ENCODE measurements around the gene ADNP. TPM values are rescaled to one million over a fixed set of nuclear protein-coding genes. Genes with fewer than 3 reads are reported as not detected.

Gene ADNP
- total and polyA plus RNA-seq, 2 experiments from 2014 or later, result 95.0 to 106 TPM

- Histone ChIP-seq H4K20me1 (replicated peaks; ENCODE audit: insufficient read depth) (peaks cover 94% of the 10 kb centered on the region), H2AFZ (no peak overlapping the region), H3K4me2 (no peak overlapping the region), H3K27me3 (ENCODE audit: insufficient read depth) (no peaks in the 10 kb centered on the region), H3K36me3 (ENCODE audit: insufficient read depth) (peaks cover 13% of the 10 kb centered on the region; the same call in 1 of the 2 replicates), H3K4me3 (no peak overlapping the region), H3K79me2 (replicated peaks; ENCODE audit: insufficient read depth) (peaks cover 100% of the 10 kb centered on the region), H3K9me2 (ENCODE audit: insufficient read depth) (no peaks in the 10 kb centered on the region), H3K27ac (ENCODE audit: low read depth) (peak overlapping the region; percentile 72; the same call in 1 of the 2 replicates), H3K4me1 (ENCODE audit: insufficient read depth) (peaks cover 50% of the 10 kb centered on the region), H3F3A (replicated peaks; ENCODE audit: low read depth) (0 out of 2 replicates have a peak, but pooled peaks cover 4% of the 10 kb centered on the region)
- no peaks in the 10 kb centered on the region for H3K9me3 Mint-ChIP-seq
- no peak overlapping the region for H3K4me3 Mint-ChIP-seq
- H3K27me3 Mint-ChIP-seq (ENCODE audit: insufficient read depth, low read depth, poor library complexity), result peaks cover 2% of the 10 kb centered on the region
- no peak overlapping the region for H3K27ac Mint-ChIP-seq
- TF ChIP-seq ZNF462 (CRISPR knock-in tag; IDR thresholded peaks at IDR 0.05) (no peak), ZNF114 (CRISPR knock-in tag; IDR thresholded peaks at IDR 0.05) (no peak), JUNB (IDR thresholded peaks at IDR 0.05; ENCODE audit: unreplicated experiment) (no peak), REST (IDR thresholded peaks at IDR 0.05; ENCODE audit: unreplicated experiment) (no peak), CTCF (conservative IDR thresholded peaks at IDR 0.05; ENCODE audit: low read depth in 2 of 2) (no peak), EZH2 (IDR thresholded peaks at IDR 0.05; ENCODE audit: low read depth, unreplicated experiment) (no peak), ZNF331 (CRISPR knock-in tag; IDR thresholded peaks at IDR 0.05; ENCODE audit: low read depth) (no peak), EZH2phosphoT487 (IDR thresholded peaks at IDR 0.05; ENCODE audit: unreplicated experiment) (no peak), CREB1 (CRISPR knock-in tag; IDR thresholded peaks at IDR 0.05; ENCODE audit: low read depth) (no peak), STAT1 (IDR thresholded peaks at IDR 0.05; ENCODE audit: unreplicated experiment) (no peak), NANOG (IDR thresholded peaks at IDR 0.05; ENCODE audit: borderline replicate concordance) (no peak), ETS1 (IDR thresholded peaks at IDR 0.05) (no peak), POLR2AphosphoS5 (IDR thresholded peaks at IDR 0.05; ENCODE audit: low read depth) (no peak)
- DNase-seq (ENCODE audit: low spot score), result no peak
- H3K4me1 Mint-ChIP-seq, result peaks cover 67% of the 10 kb centered on the region
- H3K36me3 Mint-ChIP-seq (ENCODE audit: low read depth), result peaks cover 55% of the 10 kb centered on the region; the same call in 2 of the 3 replicates
- no peak for ATAC-seq
Measured at GRCh38 chr20:50920997-50921396, 10.2 kb downstream of the ADNP start.
